ENCODE data around the gene RPL28.

RPL28 gene

DNA sequence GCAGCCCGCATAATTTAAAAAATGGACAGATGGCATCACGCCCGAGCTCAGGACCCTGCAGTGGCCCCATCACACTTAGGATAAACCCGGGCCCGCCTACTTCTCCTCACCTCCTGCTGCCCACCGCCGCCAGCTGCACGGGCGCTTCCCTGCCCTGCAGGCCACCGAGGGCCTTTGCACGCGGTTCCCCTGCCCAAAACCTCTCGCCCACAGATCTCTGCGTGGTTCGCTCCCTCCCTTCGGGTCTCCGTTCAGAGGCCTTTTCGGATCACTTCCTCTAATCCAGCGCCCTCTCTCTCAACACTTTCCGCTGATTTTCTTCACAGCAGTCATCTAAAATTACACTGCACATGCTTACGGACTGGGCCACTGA, 55.6 kb downstream of the RPL28 start:
- Histone ChIP-seq H3K9ac (ENCODE audit: low read length) (no peak overlapping the region), H3K27me3 (ENCODE audit: low read depth, low read length) (peaks cover 3% of the 10 kb centered on the region; the same call in 1 of the 2 replicates), H3K4me3 (ENCODE audit: low read length) (no peak overlapping the region), H3K79me2 (ENCODE audit: low read length) (no peaks in the 10 kb centered on the region), H3K27ac (ENCODE audit: low read length) (no peak overlapping the region), H4K20me1 (ENCODE audit: insufficient read depth, low read length) (no peaks in the 10 kb centered on the region), H3K9me3 (ENCODE audit: insufficient read depth, low read length) (no peaks in the 10 kb centered on the region), H3K4me2 (ENCODE audit: low read length) (no peak overlapping the region), H2AFZ (ENCODE audit: low read depth, low read length) (no peak overlapping the region), H3K36me3 (replicated peaks; ENCODE audit: low read depth, low read length) (no peaks in the 10 kb centered on the region), H3K4me1 (ENCODE audit: low read length) (no peaks in the 10 kb centered on the region)
- TF ChIP-seq EZH2phosphoT487 (IDR thresholded peaks at IDR 0.05; ENCODE audit: low read depth): no peak
- TF ChIP-seq, protein P1, sequence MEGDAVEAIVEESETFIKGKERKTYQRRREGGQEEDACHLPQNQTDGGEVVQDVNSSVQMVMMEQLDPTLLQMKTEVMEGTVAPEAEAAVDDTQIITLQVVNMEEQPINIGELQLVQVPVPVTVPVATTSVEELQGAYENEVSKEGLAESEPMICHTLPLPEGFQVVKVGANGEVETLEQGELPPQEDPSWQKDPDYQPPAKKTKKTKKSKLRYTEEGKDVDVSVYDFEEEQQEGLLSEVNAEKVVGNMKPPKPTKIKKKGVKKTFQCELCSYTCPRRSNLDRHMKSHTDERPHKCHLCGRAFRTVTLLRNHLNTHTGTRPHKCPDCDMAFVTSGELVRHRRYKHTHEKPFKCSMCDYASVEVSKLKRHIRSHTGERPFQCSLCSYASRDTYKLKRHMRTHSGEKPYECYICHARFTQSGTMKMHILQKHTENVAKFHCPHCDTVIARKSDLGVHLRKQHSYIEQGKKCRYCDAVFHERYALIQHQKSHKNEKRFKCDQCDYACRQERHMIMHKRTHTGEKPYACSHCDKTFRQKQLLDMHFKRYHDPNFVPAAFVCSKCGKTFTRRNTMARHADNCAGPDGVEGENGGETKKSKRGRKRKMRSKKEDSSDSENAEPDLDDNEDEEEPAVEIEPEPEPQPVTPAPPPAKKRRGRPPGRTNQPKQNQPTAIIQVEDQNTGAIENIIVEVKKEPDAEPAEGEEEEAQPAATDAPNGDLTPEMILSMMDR (IDR thresholded peaks at IDR 0.05; ENCODE audit: low read depth, low read length): no peak

DNA sequence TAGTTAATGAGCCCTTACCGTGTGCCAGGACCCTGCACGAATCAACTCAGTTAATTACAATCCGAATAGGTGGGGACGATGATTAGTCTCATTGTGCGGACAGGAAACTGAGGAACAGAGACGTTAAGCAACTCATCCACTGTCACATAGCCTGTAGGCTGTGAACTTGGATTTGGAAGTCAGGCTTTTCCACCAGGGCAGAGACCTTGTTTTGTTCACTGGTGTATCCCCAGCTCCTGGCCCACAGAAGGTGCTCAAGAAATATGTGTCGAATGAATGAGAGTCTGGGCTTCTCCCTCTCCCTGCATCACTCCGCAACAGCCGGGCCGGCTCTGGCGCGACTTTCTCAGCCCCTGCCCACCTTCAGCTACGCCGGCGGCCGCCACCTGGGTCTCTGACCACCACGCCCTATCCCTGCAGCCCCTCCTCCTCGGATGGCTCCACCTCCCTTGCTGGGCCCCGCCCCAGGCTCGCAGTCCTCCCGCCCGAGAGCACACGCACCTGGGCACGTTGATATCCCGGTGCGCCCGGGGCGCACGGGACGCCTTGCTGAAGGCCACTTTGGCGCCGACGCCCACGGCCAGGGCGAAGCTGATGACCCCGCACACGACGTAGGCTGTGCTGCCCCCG, 56.1 kb downstream of the RPL28 start:
- H3K4me3 ChIP-seq (ENCODE audit: low read length): no peak overlapping the region
- no peak overlapping the region for H3K27ac ChIP-seq (ENCODE audit: low read length)
- no peak overlapping the region for H3K4me2 ChIP-seq (ENCODE audit: low read length)
- no peaks in the 10 kb centered on the region for H4K20me1 ChIP-seq (ENCODE audit: insufficient read depth, low read length)
- no peaks in the 10 kb centered on the region for H3K9me3 ChIP-seq (ENCODE audit: insufficient read depth, low read length)
- no peak overlapping the region for H3K9ac ChIP-seq (ENCODE audit: low read length)
- peaks cover 2% of the 10 kb centered on the region; the same call in 1 of the 2 replicates for H3K27me3 ChIP-seq (ENCODE audit: low read depth, low read length)
- H2AFZ ChIP-seq (ENCODE audit: low read depth, low read length): no peak overlapping the region
- no peaks in the 10 kb centered on the region for H3K4me1 ChIP-seq (ENCODE audit: low read length)
- H3K36me3 ChIP-seq (replicated peaks; ENCODE audit: low read depth, low read length): no peaks in the 10 kb centered on the region
- no peaks in the 10 kb centered on the region for H3K79me2 ChIP-seq (ENCODE audit: low read length)
- TF ChIP-seq, protein P1 (IDR thresholded peaks at IDR 0.05; ENCODE audit: low read depth, low read length): no peak
- TF ChIP-seq EZH2phosphoT487 (IDR thresholded peaks at IDR 0.05; ENCODE audit: low read depth): no peak

DNA sequence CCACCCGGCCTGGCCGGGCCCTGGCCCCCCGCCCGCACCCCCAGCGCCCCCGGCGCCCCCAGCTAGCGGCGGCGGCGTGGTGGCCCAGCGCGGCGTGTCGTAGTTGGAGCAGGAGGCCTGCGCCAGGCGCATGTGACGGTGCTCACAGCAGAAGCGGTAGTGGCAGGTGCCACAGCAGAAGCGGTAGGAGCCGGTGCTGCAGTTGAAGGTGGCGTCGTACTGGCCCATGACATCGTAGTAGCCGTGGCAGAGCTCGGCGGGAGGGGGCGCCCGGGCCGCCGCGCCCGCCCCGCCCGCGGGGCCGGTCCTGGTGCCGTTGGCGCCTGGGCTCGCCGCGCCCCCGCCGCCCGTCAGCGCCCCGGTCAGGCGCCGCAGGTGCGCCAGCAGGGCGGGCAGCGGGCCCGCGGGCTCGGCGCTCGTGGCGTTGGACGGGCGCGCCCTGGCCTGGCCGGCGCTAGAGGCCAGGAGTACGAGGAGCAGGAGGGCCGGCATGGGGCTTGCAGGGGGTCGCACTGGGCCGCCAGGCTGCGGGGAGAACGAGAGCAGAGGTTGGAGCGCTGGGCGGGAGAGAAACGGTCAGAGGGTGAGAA, 56.7 kb downstream of the RPL28 start:
- H3K4me1 ChIP-seq (ENCODE audit: low read length): no peaks in the 10 kb centered on the region
- no peaks in the 10 kb centered on the region for H3K9me3 ChIP-seq (ENCODE audit: insufficient read depth, low read length)
- H2AFZ ChIP-seq (ENCODE audit: low read depth, low read length): no peak overlapping the region
- H3K4me3 ChIP-seq (ENCODE audit: low read length): no peak overlapping the region
- TF ChIP-seq, protein P1 (IDR thresholded peaks at IDR 0.05; ENCODE audit: low read depth, low read length): no peak
- no peak for TF ChIP-seq EZH2phosphoT487 (IDR thresholded peaks at IDR 0.05; ENCODE audit: low read depth)
- no peaks in the 10 kb centered on the region for H3K27me3 ChIP-seq (ENCODE audit: low read depth, low read length)
- H3K36me3 ChIP-seq (replicated peaks; ENCODE audit: low read depth, low read length): no peaks in the 10 kb centered on the region
- no peak overlapping the region for H3K27ac ChIP-seq (ENCODE audit: low read length)
- no peak overlapping the region for H3K9ac ChIP-seq (ENCODE audit: low read length)
- no peaks in the 10 kb centered on the region for H3K79me2 ChIP-seq (ENCODE audit: low read length)
- H4K20me1 ChIP-seq (ENCODE audit: insufficient read depth, low read length): no peaks in the 10 kb centered on the region
- no peak overlapping the region for H3K4me2 ChIP-seq (ENCODE audit: low read length)

DNA sequence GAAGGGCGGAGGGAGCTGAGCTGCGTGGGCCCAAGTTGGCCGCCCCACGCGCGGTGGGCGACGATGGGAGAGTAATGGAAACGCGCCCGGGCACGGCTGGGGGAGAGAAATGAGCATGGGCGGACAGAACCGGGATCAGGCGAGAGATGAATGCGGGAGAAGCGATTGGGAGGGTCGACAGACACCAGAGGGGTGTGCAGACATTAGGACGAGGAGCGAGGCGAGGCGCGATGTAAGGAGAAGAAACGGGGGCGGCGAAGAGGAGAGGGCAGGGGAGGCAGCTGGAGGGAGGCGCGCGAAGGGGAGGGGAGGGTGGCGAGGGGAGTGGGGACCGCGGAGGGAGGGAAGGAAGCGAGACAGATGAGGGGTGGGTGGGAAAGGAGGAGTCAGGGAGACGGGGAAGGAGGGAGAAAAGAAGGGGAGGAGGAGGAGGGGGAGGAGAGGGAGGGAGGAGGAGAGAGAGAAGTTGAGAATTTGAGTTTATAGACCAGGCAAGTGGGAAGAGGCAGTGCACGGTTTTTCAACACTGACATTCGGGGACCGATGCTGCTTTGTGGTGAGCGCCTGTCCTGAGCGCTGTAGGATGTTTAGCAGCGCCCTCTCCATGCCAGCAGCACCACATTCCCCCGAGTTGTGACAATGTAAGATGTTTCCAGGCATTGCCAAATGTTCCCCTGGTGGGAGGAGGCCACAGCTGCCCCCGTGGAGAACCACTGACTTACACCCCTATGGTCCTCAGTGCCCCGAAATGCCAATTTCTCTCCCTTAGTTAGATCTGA, 57.5 kb downstream of the RPL28 start, which contains the start of gene SHISA7:
SHISA7 (minus strand) TSS at position 256 of the 779 bp plus-strand sequence. CDS start 437 bp downstream, outside the sequence.
- no peaks in the 10 kb centered on the region for H3K79me2 ChIP-seq (ENCODE audit: low read length)
- no peak within 1 kb of the TSS for H3K27ac ChIP-seq (ENCODE audit: low read length)
- no peak within 1 kb of the TSS for H3K4me2 ChIP-seq (ENCODE audit: low read length)
- no peaks in the 10 kb centered on the region for H3K27me3 ChIP-seq (ENCODE audit: low read depth, low read length)
- TF ChIP-seq, protein P1 (IDR thresholded peaks at IDR 0.05; ENCODE audit: low read depth, low read length): no peak
- no peak for TF ChIP-seq EZH2phosphoT487 (IDR thresholded peaks at IDR 0.05; ENCODE audit: low read depth)
- no peak within 1 kb of the TSS for H2AFZ ChIP-seq (ENCODE audit: low read depth, low read length)
- no peak within 1 kb of the TSS for H3K9ac ChIP-seq (ENCODE audit: low read length)
- no peak within 1 kb of the TSS for H3K4me3 ChIP-seq (ENCODE audit: low read length)
- H3K4me1 ChIP-seq (ENCODE audit: low read length): no peaks in the 10 kb centered on the region
- H4K20me1 ChIP-seq (ENCODE audit: insufficient read depth, low read length): no peaks in the 10 kb centered on the region
- H3K9me3 ChIP-seq (ENCODE audit: insufficient read depth, low read length): no peaks in the 10 kb centered on the region
- H3K36me3 ChIP-seq (replicated peaks; ENCODE audit: low read depth, low read length): no peaks in the 10 kb centered on the region
